ENCODE results near the gene TMPRSS6. TPM values are rescaled to one million over a fixed set of nuclear protein-coding genes. Genes with fewer than 3 reads are reported as not detected.

The TMPRSS6 gene
- polyA plus RNA-seq, 1 experiment: not detected

GRCh38 chr22:37088108-37088605 lies 21.4 kb downstream of the TMPRSS6 start:
- Histone ChIP-seq H3K4me3 (ENCODE audit: low read depth, low read length) (no peak overlapping the region), H3K27me3 (ENCODE audit: control insufficient read depth, insufficient read depth, low read length) (peaks cover 3% of the 10 kb centered on the region; the same call in 1 of the 2 replicates), H3K36me3 (ENCODE audit: control insufficient read depth, insufficient read depth, low read length) (no peaks in the 10 kb centered on the region)
- TF ChIP-seq, protein P1, sequence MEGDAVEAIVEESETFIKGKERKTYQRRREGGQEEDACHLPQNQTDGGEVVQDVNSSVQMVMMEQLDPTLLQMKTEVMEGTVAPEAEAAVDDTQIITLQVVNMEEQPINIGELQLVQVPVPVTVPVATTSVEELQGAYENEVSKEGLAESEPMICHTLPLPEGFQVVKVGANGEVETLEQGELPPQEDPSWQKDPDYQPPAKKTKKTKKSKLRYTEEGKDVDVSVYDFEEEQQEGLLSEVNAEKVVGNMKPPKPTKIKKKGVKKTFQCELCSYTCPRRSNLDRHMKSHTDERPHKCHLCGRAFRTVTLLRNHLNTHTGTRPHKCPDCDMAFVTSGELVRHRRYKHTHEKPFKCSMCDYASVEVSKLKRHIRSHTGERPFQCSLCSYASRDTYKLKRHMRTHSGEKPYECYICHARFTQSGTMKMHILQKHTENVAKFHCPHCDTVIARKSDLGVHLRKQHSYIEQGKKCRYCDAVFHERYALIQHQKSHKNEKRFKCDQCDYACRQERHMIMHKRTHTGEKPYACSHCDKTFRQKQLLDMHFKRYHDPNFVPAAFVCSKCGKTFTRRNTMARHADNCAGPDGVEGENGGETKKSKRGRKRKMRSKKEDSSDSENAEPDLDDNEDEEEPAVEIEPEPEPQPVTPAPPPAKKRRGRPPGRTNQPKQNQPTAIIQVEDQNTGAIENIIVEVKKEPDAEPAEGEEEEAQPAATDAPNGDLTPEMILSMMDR (IDR thresholded peaks at IDR 0.05; ENCODE audit: insufficient read depth, low read depth, low read length): no peak
- peak; percentile 24 for DNase-seq (ENCODE audit: low read depth)
- CTCF ChIA-PET: interaction anchor here (1.2 to 2.7 kb wide), 4 partner anchors 12 to 172 kb away, joined by 4 to 8 read pairs (median 4); no protein-coding TSS in a partner anchor
- POLR2A ChIA-PET: interaction anchor here (0.8 kb wide), 1 partner anchor 12 kb away, joined by 4 read pairs; no protein-coding TSS in a partner anchor

DNA sequence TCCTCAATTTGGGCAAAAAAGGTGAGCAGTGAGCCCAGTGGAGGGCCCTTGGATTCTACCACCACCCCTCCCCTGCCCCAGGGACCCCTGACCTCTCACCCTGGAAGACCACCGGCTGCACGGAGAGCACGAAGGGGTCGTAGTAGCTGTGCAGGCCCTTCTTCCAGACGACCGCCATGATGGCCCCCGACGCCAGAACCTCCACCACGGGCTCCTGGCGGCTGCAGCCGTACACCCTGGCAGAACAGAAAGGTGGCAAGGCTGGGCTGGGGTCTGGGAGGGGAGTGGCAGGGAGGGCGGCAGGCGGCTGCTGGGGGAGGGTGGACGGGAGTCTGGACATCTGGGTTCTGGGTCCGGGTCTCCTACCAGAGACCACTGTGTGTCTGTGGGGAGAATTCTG lies 23.3 kb downstream of the TMPRSS6 start:
- POLR2A ChIA-PET: no interaction called here
- Histone ChIP-seq H3K36me3 (ENCODE audit: control insufficient read depth, insufficient read depth, low read length) (no peaks in the 10 kb centered on the region), H3K27me3 (ENCODE audit: control insufficient read depth, insufficient read depth, low read length) (peaks cover 3% of the 10 kb centered on the region; the same call in 1 of the 2 replicates), H3K4me3 (ENCODE audit: low read depth, low read length) (no peak overlapping the region)
- DNase-seq (ENCODE audit: low read depth): no peak
- CTCF ChIA-PET: interaction anchor here (1.1 to 2.7 kb wide), 3 partner anchors 10 to 174 kb away, joined by 3 to 8 read pairs (median 5); no protein-coding TSS in a partner anchor
- TF ChIP-seq, protein P1 (IDR thresholded peaks at IDR 0.05; ENCODE audit: insufficient read depth, low read depth, low read length): no peak

DNA sequence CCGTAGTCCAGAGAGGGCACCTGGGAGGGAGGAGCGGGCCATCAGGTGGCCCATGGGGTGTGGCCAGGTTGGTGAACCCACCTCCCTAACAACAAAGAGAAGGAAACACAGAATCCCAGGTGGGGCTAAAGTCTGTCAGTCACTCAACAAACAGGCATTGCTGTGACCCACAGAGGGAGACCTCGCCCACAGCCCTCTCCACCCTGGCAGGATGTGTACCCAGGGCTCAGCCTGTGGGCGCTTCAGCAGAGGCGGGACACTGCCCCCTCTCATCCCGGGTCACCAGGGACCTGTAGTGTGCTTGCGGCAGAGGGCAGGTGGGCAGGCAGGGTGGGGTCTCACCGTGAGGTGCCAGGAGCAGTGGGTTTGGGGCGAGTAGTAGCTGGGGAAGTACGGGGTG lies 25.1 kb downstream of the TMPRSS6 start:
- TF ChIP-seq, protein P1 (IDR thresholded peaks at IDR 0.05; ENCODE audit: insufficient read depth, low read depth, low read length): no peak
- Histone ChIP-seq H3K27me3 (ENCODE audit: control insufficient read depth, insufficient read depth, low read length) (peaks cover 3% of the 10 kb centered on the region; the same call in 1 of the 2 replicates), H3K4me3 (ENCODE audit: low read depth, low read length) (no peak overlapping the region), H3K36me3 (ENCODE audit: control insufficient read depth, insufficient read depth, low read length) (no peaks in the 10 kb centered on the region)
- ChIA-PET POLR2A (no interaction called here), CTCF (interaction anchor here (1.4 kb wide), 1 partner anchor 115 kb away, joined by 8 read pairs; no protein-coding TSS in a partner anchor)
- DNase-seq (ENCODE audit: low read depth): no peak

DNA sequence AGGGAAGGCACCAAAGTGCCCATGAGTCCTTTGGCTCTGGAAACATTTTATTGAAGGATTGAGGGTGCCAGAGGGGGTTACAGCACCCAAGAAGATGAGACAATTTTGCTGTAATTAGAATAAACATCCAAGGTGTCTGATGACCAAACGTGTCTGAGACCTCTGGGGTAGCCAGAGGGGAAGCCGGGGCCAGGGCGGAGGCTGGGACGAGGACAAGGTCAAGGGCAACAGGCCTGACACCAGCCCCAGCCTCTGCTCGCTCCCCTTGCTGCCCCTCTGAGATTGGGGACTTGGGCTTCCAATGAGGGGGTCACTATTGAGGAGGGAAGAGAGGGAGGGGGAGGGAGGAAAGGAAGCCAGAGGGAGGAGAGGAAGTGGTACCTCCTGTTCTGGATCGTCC lies 25.6 kb downstream of the TMPRSS6 start:
- TF ChIP-seq, protein P1 (IDR thresholded peaks at IDR 0.05; ENCODE audit: insufficient read depth, low read depth, low read length): no peak
- no peak for DNase-seq (ENCODE audit: low read depth)
- Histone ChIP-seq H3K27me3 (ENCODE audit: control insufficient read depth, insufficient read depth, low read length) (peaks cover 3% of the 10 kb centered on the region; the same call in 1 of the 2 replicates), H3K36me3 (ENCODE audit: control insufficient read depth, insufficient read depth, low read length) (no peaks in the 10 kb centered on the region), H3K4me3 (ENCODE audit: low read depth, low read length) (no peak overlapping the region)
- ChIA-PET CTCF (no interaction called here), POLR2A (no interaction called here)

DNA sequence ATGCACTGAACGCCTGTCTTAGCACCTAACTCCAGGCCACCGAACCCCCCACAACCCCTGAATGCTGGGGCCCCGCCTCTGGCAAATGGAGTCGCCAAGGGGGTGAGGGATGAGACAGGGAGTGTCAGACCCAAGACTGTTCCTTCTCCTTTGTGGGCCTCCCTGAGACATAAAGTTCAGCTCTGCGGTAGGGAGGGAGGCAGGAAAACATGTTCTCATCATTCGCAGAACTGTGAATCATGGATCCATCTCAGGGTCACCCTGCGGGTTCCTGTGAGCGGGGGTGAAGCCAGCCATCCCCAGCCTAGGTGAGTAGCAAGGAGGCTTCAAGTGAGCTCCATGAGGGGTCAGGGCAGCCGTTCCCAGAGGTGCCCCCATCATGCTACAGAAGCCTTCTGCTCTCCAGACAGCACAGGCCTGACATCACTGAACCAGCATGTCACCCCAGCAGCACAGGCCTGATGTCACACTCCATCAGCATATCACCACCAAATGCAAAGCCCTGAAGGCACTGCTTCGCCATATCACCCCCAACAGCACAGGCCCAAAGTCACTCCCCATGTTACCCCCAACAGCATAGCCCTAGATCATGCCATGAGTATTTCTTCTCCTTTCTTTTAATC lies 27.2 kb downstream of the TMPRSS6 start:
- Histone ChIP-seq H3K4me3 (ENCODE audit: low read depth, low read length) (no peak overlapping the region), H3K36me3 (ENCODE audit: control insufficient read depth, insufficient read depth, low read length) (no peaks in the 10 kb centered on the region), H3K27me3 (ENCODE audit: control insufficient read depth, insufficient read depth, low read length) (peaks cover 3% of the 10 kb centered on the region; the same call in 1 of the 2 replicates)
- ChIA-PET POLR2A (no interaction called here), CTCF (interaction anchor here (1.1 to 1.9 kb wide), 3 partner anchors 12 to 117 kb away, joined by 4 to 9 read pairs (median 4); no protein-coding TSS in a partner anchor)
- TF ChIP-seq, protein P1 (IDR thresholded peaks at IDR 0.05; ENCODE audit: insufficient read depth, low read depth, low read length): no peak
- DNase-seq (ENCODE audit: low read depth): no peak

All from BJ (cell line).